Upper lobe of right lung (tissue), 1 donor: ENCODE data around the gene SFRP5. TPM values are rescaled to one million over a fixed set of nuclear protein-coding genes. Genes with fewer than 3 reads are reported as not detected.

ENCODE experiments used
- ATAC-seq: fragments of 200-7000 bp; cut with Tn5 transposase; one replicate; pipeline ENCODE4 v1.9.1; 2020; ENCODE audit warnings: mild to moderate bottlenecking, moderate library complexity
- DNase-seq: peaks from one replicate; pipeline ENCODE4 v3.0.0-alpha.2; 2020
- H3K27ac ChIP-seq: fragments of 200-600 bp; one replicate; pipeline ENCODE4 v1.8.0; 2022
- H3K27me3 ChIP-seq: fragments of 200-600 bp; one replicate; pipeline ENCODE4 v1.8.0; 2022; ENCODE audit warnings: mild to moderate bottlenecking
- H3K36me3 ChIP-seq: fragments of 200-600 bp; one replicate; pipeline ENCODE4 v1.8.0; 2022
- H3K4me1 ChIP-seq: fragments of 200-600 bp; one replicate; pipeline ENCODE4 v1.8.0; 2022
- H3K4me3 ChIP-seq: fragments of 200-600 bp; one replicate; pipeline ENCODE4 v1.8.0; 2022; ENCODE audit warnings: mild to moderate bottlenecking
- H3K9me3 ChIP-seq: fragments of 200-600 bp; one replicate; pipeline ENCODE4 v1.8.0; 2022
- CTCF ChIP-seq: fragments of 200-600 bp; IDR thresholded peaks from one replicate; pipeline ENCODE4 v1.8.0; 2022; ENCODE audit warnings: antibody characterized with exemption
- intact Hi-C: fragments of 100-400 bp; cut with DNase I; formaldehyde crosslinking; loops from one replicate; pipeline ENCODE4 v1.11.0; 2022
- total RNA-seq: library from RNA; stranded (reverse); fragmentation: NEBNext Ultra II Directional; extraction: Animal tissue kit (Norgen Biotek cat#: 25700); gene quantifications from one replicate; pipeline ENCODE4 v1.2.1, GENCODE V29; 2021
- donor health status: DM: no; HTN: yes; CAD: no; lungs with severe emphysema.

The SFRP5 gene
- total RNA-seq, 1 donor from 2014 or later: 3.0 TPM

GRCh38 chr10:97748116-97748515 is 23.7 kb downstream of the SFRP5 start:
- H3K4me1 ChIP-seq: no peaks in the 10 kb centered on the region
- H3K9me3 ChIP-seq: no peaks in the 10 kb centered on the region
- no peak for ATAC-seq
- H3K36me3 ChIP-seq: peaks cover 100% of the 10 kb centered on the region
- intact Hi-C loops: no loop called here
- no peaks in the 10 kb centered on the region for H3K27me3 ChIP-seq
- H3K4me3 ChIP-seq: no peak overlapping the region
- no peak overlapping the region for H3K27ac ChIP-seq
- DNase-seq: no peak
- no peak for TF ChIP-seq CTCF

- no peaks in the 10 kb centered on the region for H3K27me3 ChIP-seq
- H3K9me3 ChIP-seq: no peaks in the 10 kb centered on the region
- H3K4me1 ChIP-seq: no peaks in the 10 kb centered on the region
- DNase-seq (no peak), ATAC-seq (no peak)
- no peak overlapping the region for H3K27ac ChIP-seq
- intact Hi-C loops: no loop called here
- H3K4me3 ChIP-seq: no peak overlapping the region
- H3K36me3 ChIP-seq: peaks cover 100% of the 10 kb centered on the region
- no peak for TF ChIP-seq CTCF
These were observed 24.2 kb downstream of the SFRP5 start for GRCh38 chr10:97747573-97747972.

GRCh38 chr10:97744405-97745035 is 27.3 kb downstream of the SFRP5 start:
- DNase-seq (no peak), ATAC-seq (no peak)
- no peak overlapping the region for H3K27ac ChIP-seq
- intact Hi-C loops: no loop called here
- no peaks in the 10 kb centered on the region for H3K4me1 ChIP-seq
- no peak overlapping the region for H3K4me3 ChIP-seq
- no peak for TF ChIP-seq CTCF
- H3K36me3 ChIP-seq: peaks cover 88% of the 10 kb centered on the region
- no peaks in the 10 kb centered on the region for H3K9me3 ChIP-seq
- H3K27me3 ChIP-seq: no peaks in the 10 kb centered on the region

- Histone ChIP-seq H3K27me3 (no peaks in the 10 kb centered on the region), H3K4me3 (no peak overlapping the region), H3K9me3 (no peaks in the 10 kb centered on the region), H3K4me1 (peaks cover 6% of the 10 kb centered on the region), H3K36me3 (peaks cover 86% of the 10 kb centered on the region), H3K27ac (no peak overlapping the region)
- DNase-seq: no peak
- no peak for ATAC-seq
- intact Hi-C loops: no loop called here
- TF ChIP-seq CTCF: no peak
These were observed 28.4 kb downstream of the SFRP5 start for GRCh38 chr10:97743169-97743943.

GRCh38 chr10:97740613-97741012 is 31.2 kb downstream of the SFRP5 start:
- Histone ChIP-seq H3K36me3 (peaks cover 59% of the 10 kb centered on the region), H3K4me1 (peaks cover 17% of the 10 kb centered on the region), H3K27ac (no peak overlapping the region), H3K4me3 (no peak overlapping the region), H3K9me3 (no peaks in the 10 kb centered on the region), H3K27me3 (no peaks in the 10 kb centered on the region)
- intact Hi-C loops: no loop called here
- ATAC-seq: no peak
- DNase-seq: no peak
- TF ChIP-seq CTCF: no peak
